Calu3 (cell line): ENCODE results near the gene TMC5. TPM values are rescaled to one million over a fixed set of nuclear protein-coding genes. Genes with fewer than 3 reads are reported as not detected.

Experiments
- BruUV-seq: library from RNA; stranded (reverse); fragments of 400-500 nt; replicated peaks from 2 replicates; lab custom pipeline; 2021; lab: Mats Ljungman, UMichigan
- CTCF ChIA-PET: fragments of 300-600 bp; sonication (Branson Sonifier 250); formaldehyde crosslinking; loops from one replicate; lab custom pipeline; 2022; ENCODE audit warnings: antibody characterized with exemption; lab: Charles Lee
- DNase-seq: peaks from one replicate; pipeline ENCODE4 v3.0.0; 2022
- H3K27ac Mint-ChIP-seq: one replicate; pipeline ENCODE4 v1.8.0; 2022; ENCODE audit warnings: mixed read lengths; ENCODE audit not compliant: unreplicated experiment
- H3K27me3 Mint-ChIP-seq: one replicate; pipeline ENCODE4 v1.8.0; 2022; ENCODE audit warnings: mixed read lengths; ENCODE audit not compliant: unreplicated experiment
- H3K36me3 Mint-ChIP-seq: one replicate; pipeline ENCODE4 v1.8.0; 2022; ENCODE audit warnings: mild to moderate bottlenecking, moderate library complexity, mixed read lengths; ENCODE audit not compliant: insufficient read depth, unreplicated experiment
- H3K4me1 Mint-ChIP-seq: one replicate; pipeline ENCODE4 v1.8.0; 2022; ENCODE audit warnings: mild to moderate bottlenecking, low read depth, mixed read lengths; ENCODE audit not compliant: unreplicated experiment
- H3K4me3 Mint-ChIP-seq: one replicate; pipeline ENCODE4 v1.8.0; 2022; ENCODE audit warnings: mild to moderate bottlenecking, low read depth, moderate library complexity, mixed read lengths; ENCODE audit not compliant: unreplicated experiment
- H3K9me3 Mint-ChIP-seq: one replicate; pipeline ENCODE4 v1.8.0; 2022; ENCODE audit warnings: low read depth, mixed read lengths; ENCODE audit not compliant: unreplicated experiment
- CTCF ChIP-seq: fragments of 200-600 bp; IDR thresholded peaks from one replicate; pipeline ENCODE4 v1.8.0; 2022; ENCODE audit warnings: antibody characterized with exemption; ENCODE audit not compliant: unreplicated experiment
- intact Hi-C: fragments of 100-400 bp; cut with micrococcal nuclease; formaldehyde crosslinking; loops from one replicate; pipeline ENCODE4 v1.10.0; 2022; ENCODE audit not compliant: unreplicated experiment
- total RNA-seq: library from RNA; stranded (reverse); gene quantifications from 2 replicates; pipeline ENCODE4 v1.2.3, GENCODE V29; 2022

TMC5 gene
- total RNA-seq, 1 experiment from 2014 or later, result 117 TPM

GRCh38 chr16:19502395-19503131 lies 84.9 kb downstream of the TMC5 start:
- intact Hi-C loops, result loop anchor here (1.0 to 10.0 kb wide), 5 partner anchors 75 to 518 kb away; partner anchors contain the start of genes SYT17 and TMC7
- Mint-ChIP-seq H3K9me3 (no peaks in the 10 kb centered on the region), H3K27me3 (no peaks in the 10 kb centered on the region), H3K4me1 (peaks cover 15% of the 10 kb centered on the region), H3K27ac (no peak overlapping the region), H3K4me3 (no peak overlapping the region), H3K36me3 (peaks cover 99% of the 10 kb centered on the region)
- peak; percentile 88 for DNase-seq
- TF ChIP-seq CTCF, result peak; percentile 79
- BruUV-seq, result no TSS peak
- CTCF ChIA-PET, result interaction anchor here (0.5 to 2.1 kb wide), 18 partner anchors 10 to 494 kb away, joined by 3 to 9 read pairs (median 4); partner anchors contain the start of genes CCP110 and VPS35L

GRCh38 chr16:19503461-19504075 lies 85.9 kb downstream of the TMC5 start:
- BruUV-seq, result no TSS peak
- H3K9me3 Mint-ChIP-seq, result no peaks in the 10 kb centered on the region
- no peak for TF ChIP-seq CTCF
- CTCF ChIA-PET, result interaction anchor here (0.6 to 2.1 kb wide), 6 partner anchors 20 to 418 kb away, joined by 3 to 7 read pairs (median 4); partner anchors contain the start of gene CCP110
- H3K4me3 Mint-ChIP-seq, result no peak overlapping the region
- intact Hi-C loops, result loop anchor here (5.0 to 10.0 kb wide), 3 partner anchors 76 to 519 kb away; partner anchors contain the start of gene TMC7
- peaks cover 15% of the 10 kb centered on the region for H3K4me1 Mint-ChIP-seq
- H3K27ac Mint-ChIP-seq, result peak overlapping the region; percentile 68
- H3K36me3 Mint-ChIP-seq, result peaks cover 91% of the 10 kb centered on the region
- no peak for DNase-seq
- no peaks in the 10 kb centered on the region for H3K27me3 Mint-ChIP-seq

GRCh38 chr16:19505600-19506303 lies 88.1 kb downstream of the TMC5 start:
- BruUV-seq, result no TSS peak
- H3K27me3 Mint-ChIP-seq, result no peaks in the 10 kb centered on the region
- H3K4me1 Mint-ChIP-seq, result peaks cover 15% of the 10 kb centered on the region
- CTCF ChIA-PET, result interaction anchor here (0.9 to 1.0 kb wide), 2 partner anchors 12 to 150 kb away, joined by 3 read pairs; no protein-coding TSS in a partner anchor
- DNase-seq, result no peak
- intact Hi-C loops, result loop anchor here (10.0 kb wide), 1 partner anchor 521 kb away; the partner anchor contains the start of gene TMC7
- no peak overlapping the region for H3K4me3 Mint-ChIP-seq
- no peaks in the 10 kb centered on the region for H3K9me3 Mint-ChIP-seq
- peaks cover 81% of the 10 kb centered on the region for H3K36me3 Mint-ChIP-seq
- no peak for TF ChIP-seq CTCF
- peak overlapping the region; percentile 12 for H3K27ac Mint-ChIP-seq

GRCh38 chr16:19506965-19507364 lies 89.3 kb downstream of the TMC5 start:
- BruUV-seq, result no TSS peak
- CTCF ChIA-PET, result interaction anchor here (0.9 kb wide), 1 partner anchor 152 kb away, joined by 3 read pairs; no protein-coding TSS in a partner anchor
- Mint-ChIP-seq H3K4me3 (no peak overlapping the region), H3K9me3 (no peaks in the 10 kb centered on the region), H3K36me3 (peaks cover 73% of the 10 kb centered on the region), H3K4me1 (peaks cover 15% of the 10 kb centered on the region), H3K27me3 (no peaks in the 10 kb centered on the region), H3K27ac (peak overlapping the region; percentile 12)
- no peak for DNase-seq
- TF ChIP-seq CTCF, result no peak
- intact Hi-C loops, result loop anchor here (10.0 kb wide), 1 partner anchor 522 kb away; the partner anchor contains the start of gene TMC7
